ENCODE measurements around the gene VAPA.

Gene VAPA

DNA sequence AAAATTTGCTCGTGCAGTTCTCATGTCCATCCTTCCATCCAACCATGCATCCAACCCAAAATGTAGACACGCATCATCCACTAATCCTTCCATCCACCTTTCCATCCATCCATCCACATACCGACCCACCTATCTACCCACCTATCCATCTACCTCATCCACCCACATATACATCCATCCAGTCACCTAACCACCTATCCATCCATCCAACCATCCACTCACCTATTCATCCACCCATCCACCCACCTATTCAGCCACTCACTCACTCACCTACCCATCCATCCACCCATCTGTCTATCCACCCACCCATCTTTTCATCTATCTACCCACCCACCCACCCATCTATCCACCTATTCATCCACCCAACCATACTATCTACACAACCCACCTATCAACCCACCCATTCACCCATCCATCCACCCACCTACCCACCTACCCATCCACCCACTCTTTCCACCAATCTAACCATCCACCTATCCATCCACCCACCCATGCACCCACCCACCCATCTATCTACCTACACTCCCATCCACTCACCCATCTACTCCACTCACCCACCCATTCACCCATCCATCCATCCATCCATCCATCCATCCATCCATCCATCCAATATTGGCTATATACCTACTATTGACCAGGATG, 94.3 kb downstream of the VAPA start:
- no peak for DNase-seq
